Measurements from ENCODE around the gene AQP7. TPM values are rescaled to one million over a fixed set of nuclear protein-coding genes. Genes with fewer than 3 reads are reported as not detected.

AQP7 gene
- total and polyA plus RNA-seq, 9 of the 15 experiments (the other 6 are each of a cell fraction or from before 2014, with no cell fraction given) = 0.04 to 0.53 (median 0.07) TPM; not detected in 4

GRCh38 chr9:33446240-33446945 is 44.0 kb upstream of the AQP7 start:
- Histone ChIP-seq H3K4me2 (ENCODE audit: insufficient read depth, low read length) (peak overlapping the region; percentile 89), H3K9me3 (replicated peaks; ENCODE audit: control insufficient read depth, insufficient read depth, low read depth, low read length) (no peaks in the 10 kb centered on the region), H3K79me2 (ENCODE audit: control insufficient read depth, insufficient read depth, low read length) (peaks cover 20% of the 10 kb centered on the region), H3K4me1 (replicated peaks in 1 of 2; ENCODE audit: control insufficient read depth in 2 of 2, insufficient read depth in 2 of 2, low read length in 2 of 2) (peaks cover 33 to 52% of the 10 kb centered on the region in 2 experiments), H3K4me3 (peak overlapping the region; percentile 47), H3K36me3 (ENCODE audit: control insufficient read depth, insufficient read depth, low read length) (peaks cover 12% of the 10 kb centered on the region; the same call in 1 of the 3 replicates), H3K9ac (ENCODE audit: insufficient read depth in 1 of 2, low read depth in 2 of 2, low read length in 2 of 2) (peak overlapping the region; percentile 53 to 86), H3K27ac (ENCODE audit: extremely low read depth, low read depth, low read length) (peak overlapping the region; percentile 80), H3K27me3 (ENCODE audit: control insufficient read depth in 2 of 2, insufficient read depth in 2 of 2, low read length in 2 of 2) (no peaks in the 10 kb centered on the region), H3K9me1 (ENCODE audit: control insufficient read depth, insufficient read depth, low read length) (no peaks in the 10 kb centered on the region), H4K20me1 (replicated peaks; ENCODE audit: control insufficient read depth, insufficient read depth, low read length) (no peaks in the 10 kb centered on the region), H2AFZ (ENCODE audit: low read depth, low read length) (peak overlapping the region; percentile 82)
- CTCF ChIA-PET (ENCODE audit: low intra/inter-chr PET ratio) = no interaction called here
- intact Hi-C loops (cut with micrococcal nuclease) = loop anchor here (2.0 kb wide), 2 partner anchors 44 to 72 kb away; partner anchors contain the start of gene AQP7
- peak; percentile 57 for ATAC-seq
- in situ Hi-C loops (cut with MboI) = no loop called here
- 3% methylated on average over 10 of the region's 12 CpGs for WGBS (ENCODE audit: insufficient coverage, low coverage, missing lambda C conversion rate)
- DNase-seq (ENCODE audit: extremely low read depth in 1 of 4, low spot score in 3 of 4) = peak in 3 of 4 experiments; percentile 33 to 64 (median 46)
- POLR2A ChIA-PET = no interaction called here
- BruUV-seq (replicated peaks) = no TSS peak
- no peak for FAIRE-seq
- TF ChIP-seq KDM5B (IDR thresholded peaks at IDR 0.05; ENCODE audit: insufficient replicate concordance, low read depth, low read length) (no peak), ZFX (CRISPR knock-in tag; IDR thresholded peaks at IDR 0.05) (peak; percentile 54; the same call in 1 of the 2 replicates), ZNF311 (CRISPR knock-in tag; IDR thresholded peaks at IDR 0.05) (no peak), ZNF778 (CRISPR knock-in tag; IDR thresholded peaks at IDR 0.05) (no peak), ZNF592 (IDR thresholded peaks at IDR 0.05) (peak; percentile 78; the same call in 1 of the 2 replicates), ZKSCAN1 (IDR thresholded peaks at IDR 0.05; ENCODE audit: low read depth, low read length) (no peak), ZNF583 (CRISPR knock-in tag; IDR thresholded peaks at IDR 0.05) (no peak), RHOXF2B (CRISPR knock-in tag; conservative IDR thresholded peaks at IDR 0.05) (no peak), KDM2B (CRISPR knock-in tag; IDR thresholded peaks at IDR 0.05) (no peak), PURB (CRISPR knock-in tag; IDR thresholded peaks at IDR 0.05; ENCODE audit: low read depth) (no peak), NCOA4 (IDR thresholded peaks at IDR 0.05; ENCODE audit: partially characterized antibody) (no peak), PHTF2 (CRISPR knock-in tag; IDR thresholded peaks at IDR 0.05) (no peak)
